Hematopoietic multipotent progenitor cell treated with erythropoietin and hydrocortisone succinate and interleukin-3 and kit ligand, for 8 days (in vitro differentiated cells): ENCODE results near the gene SGTB.
A peak's percentile ranks its signal among the peaks of the same experiment; 100 is the strongest.
"Not testable (repeated sequence)": the region's sequence is repeated elsewhere in the genome, so short reads cannot be mapped to it uniquely, and the experiment has no call there.

Experiments used
- DNase-seq: peaks from one replicate; pipeline ENCODE4 v3.0.0-alpha.2; 2015

SGTB gene

GRCh38 chr5:65654713-65655112, 67.2 kb downstream of the SGTB start:
- no peak for DNase-seq

GRCh38 chr5:65651144-65651543, 70.8 kb downstream of the SGTB start:
- DNase-seq, result no peak

DNA sequence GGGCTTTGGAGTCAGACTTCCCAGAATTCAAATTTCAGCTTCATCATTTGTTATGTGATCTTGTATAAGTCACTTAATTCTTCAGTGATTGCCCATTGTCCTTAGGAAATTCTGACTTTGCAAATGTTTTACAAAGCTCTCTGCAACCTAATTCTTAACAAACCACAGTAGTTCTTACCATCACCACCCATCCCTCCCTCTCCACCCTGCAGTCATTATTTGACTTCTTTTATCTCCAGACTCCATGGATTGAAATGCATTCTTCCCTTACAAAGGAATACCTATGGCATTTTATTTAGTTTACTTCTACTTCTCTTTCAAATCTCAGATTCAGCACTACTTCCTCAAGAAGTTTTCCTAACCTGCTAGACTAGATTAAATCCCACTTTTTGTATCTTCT, 74.0 kb downstream of the SGTB start:
- no peak for DNase-seq

- DNase-seq, result no peak
Observed at GRCh38 chr5:65646938-65647337, 75.0 kb downstream of the SGTB start.

GRCh38 chr5:65640240-65640639, 81.7 kb downstream of the SGTB start:
- DNase-seq, result no peak

- no peak for DNase-seq
Observed at GRCh38 chr5:65630981-65631380, 90.9 kb downstream of the SGTB start.

- DNase-seq, result peak; percentile 21
Observed at GRCh38 chr5:65625743-65626142, 96.2 kb downstream of the SGTB start.

GRCh38 chr5:65624571-65625555, 97.0 kb downstream of the SGTB start, which contains the start of the genes SHLD3 and TRAPPC13:
TSS of gene SHLD3 (plus strand) at chr5:65625027. CDS start at chr5:65629588, 4,561 bp downstream.
TSS of gene TRAPPC13 (plus strand) at chr5:65625027. CDS start at chr5:65625061, 34 bp downstream.
- DNase-seq, result peak; percentile 93

DNA sequence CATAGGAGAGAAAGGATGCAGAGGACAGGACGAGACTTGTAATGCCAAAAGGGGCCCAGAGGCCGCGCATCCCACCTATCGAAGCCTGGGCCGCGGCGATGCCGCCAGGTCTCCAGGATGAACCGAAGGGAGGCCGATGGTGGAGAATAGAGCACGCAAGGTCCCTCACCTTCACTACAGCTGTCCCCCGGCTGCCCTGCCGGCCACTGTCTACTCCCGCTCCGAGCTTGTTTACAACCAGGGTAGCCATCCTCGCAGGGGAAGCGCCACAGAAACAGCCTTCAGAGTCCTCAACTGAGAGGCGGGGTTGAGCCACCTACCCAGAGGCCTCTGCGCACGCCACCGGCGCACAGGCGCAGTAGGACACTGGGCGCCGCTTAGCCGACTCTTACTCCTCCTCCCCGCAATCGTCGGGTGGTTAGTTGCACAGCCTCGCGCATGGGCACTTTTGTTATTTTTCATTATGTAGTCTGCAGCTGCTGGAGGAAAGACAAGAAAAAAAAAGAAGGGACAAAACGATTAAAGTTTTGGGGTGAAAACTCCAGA, 97.8 kb downstream of the SGTB start, which contains the start of gene TRIM23:
TSS of gene TRIM23 (minus strand) at position 309 of the 546 bp plus-strand sequence. CDS start at position 250, 59 bp downstream.
- peak; percentile 95 for DNase-seq

GRCh38 chr5:65623482-65623881, 98.4 kb downstream of the SGTB start:
- DNase-seq, result peak; percentile 10

- DNase-seq, result not testable (repeated sequence)
Observed at GRCh38 chr5:65621961-65622360, 99.9 kb downstream of the SGTB start.

DNA sequence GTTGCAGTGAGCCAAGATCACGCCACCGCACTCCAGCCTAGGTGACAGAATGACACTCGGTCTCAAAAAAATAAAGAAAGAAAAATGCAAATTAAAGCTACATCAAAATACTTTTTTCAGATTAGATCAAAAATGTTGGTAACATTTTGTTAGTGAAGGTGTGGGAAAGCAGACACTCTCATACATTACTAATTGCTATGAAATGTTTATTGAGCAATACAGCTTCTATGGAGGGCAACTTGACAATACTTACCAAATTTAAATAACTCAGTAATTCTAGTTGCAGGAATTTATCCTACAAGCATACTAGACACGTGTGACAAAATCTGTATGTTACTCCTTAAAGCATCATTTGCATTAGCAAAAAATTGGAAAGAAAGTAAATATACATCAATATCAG, 101.9 kb downstream of the SGTB start:
- no peak for DNase-seq
